Mucosa of stomach (tissue), 1 donor: Measurements from ENCODE around the gene CEP104.

Source experiments
- H3K27me3 ChIP-seq: one replicate; pipeline ENCODE4 v1.7.0; 2013; ENCODE audit warnings: mild to moderate bottlenecking, low read length; ENCODE audit not compliant: control insufficient read depth, insufficient read depth
- H3K36me3 ChIP-seq: one replicate; pipeline ENCODE4 v1.7.0; 2013; ENCODE audit warnings: low read length; ENCODE audit not compliant: control insufficient read depth, insufficient read depth
- H3K4me1 ChIP-seq: one replicate; pipeline ENCODE4 v1.7.0; 2013; ENCODE audit warnings: mild to moderate bottlenecking, low read length; ENCODE audit not compliant: control insufficient read depth, insufficient read depth
- H3K4me3 ChIP-seq: one replicate; pipeline ENCODE4 v1.7.0; 2013; ENCODE audit warnings: low read length
- H3K9ac ChIP-seq: one replicate; pipeline ENCODE4 v1.7.0; 2013; ENCODE audit warnings: mild to moderate bottlenecking, low read length, moderate library complexity
- H3K9me3 ChIP-seq: one replicate; pipeline ENCODE4 v1.7.0; 2013; ENCODE audit warnings: mild to moderate bottlenecking, low read length, moderate library complexity; ENCODE audit not compliant: control insufficient read depth
- donor health status: Pancreatic carcinoma.

Gene CEP104

DNA sequence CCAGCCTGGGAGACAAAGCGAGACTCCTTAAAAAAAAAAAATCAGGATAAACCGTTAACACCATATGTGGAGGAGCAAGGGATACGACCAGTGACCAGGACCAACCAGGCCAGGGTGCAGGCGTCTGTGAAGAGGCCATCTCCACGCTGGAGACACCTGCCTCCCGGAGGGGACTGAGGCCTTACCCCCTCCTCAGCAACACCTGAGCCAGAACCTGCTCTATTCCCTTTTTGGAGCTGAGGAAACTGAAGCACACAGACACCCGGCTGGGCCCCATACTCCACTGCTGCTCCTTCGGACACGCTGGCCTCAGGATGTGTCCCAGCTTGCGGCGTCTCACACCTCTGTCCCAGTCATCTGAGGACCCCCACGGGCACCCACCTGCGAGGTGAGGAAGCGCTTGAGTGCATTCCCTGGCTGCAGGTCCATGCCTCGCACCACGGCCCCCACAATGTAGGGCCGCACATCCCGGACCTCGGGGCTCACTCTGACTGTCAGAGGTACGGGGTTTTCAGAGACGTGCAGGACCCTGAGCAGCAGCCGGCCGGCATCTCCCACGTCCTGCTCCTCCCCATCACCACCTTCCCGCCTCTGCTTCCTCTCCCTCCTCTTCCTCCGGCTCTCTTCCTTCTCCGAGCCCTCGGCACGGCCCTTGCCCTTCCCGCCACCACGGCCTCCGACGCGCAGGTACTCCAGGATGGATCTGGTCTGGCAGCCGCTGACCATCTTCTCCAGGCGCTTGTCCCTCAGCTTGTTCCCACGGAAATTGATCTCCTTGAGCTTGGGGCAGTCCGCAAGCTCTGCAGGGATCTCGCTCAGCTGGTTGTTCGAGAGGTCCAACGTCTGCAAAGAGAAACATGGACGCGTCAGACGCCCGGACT lies 70.3 kb downstream of the CEP104 start:
- H3K9me3 ChIP-seq, result no peaks in the 10 kb centered on the region
- H3K4me3 ChIP-seq, result no peak overlapping the region
- no peaks in the 10 kb centered on the region for H3K27me3 ChIP-seq
- H3K4me1 ChIP-seq, result no peaks in the 10 kb centered on the region
- H3K9ac ChIP-seq, result no peak overlapping the region
- H3K36me3 ChIP-seq, result peaks cover 4% of the 10 kb centered on the region

DNA sequence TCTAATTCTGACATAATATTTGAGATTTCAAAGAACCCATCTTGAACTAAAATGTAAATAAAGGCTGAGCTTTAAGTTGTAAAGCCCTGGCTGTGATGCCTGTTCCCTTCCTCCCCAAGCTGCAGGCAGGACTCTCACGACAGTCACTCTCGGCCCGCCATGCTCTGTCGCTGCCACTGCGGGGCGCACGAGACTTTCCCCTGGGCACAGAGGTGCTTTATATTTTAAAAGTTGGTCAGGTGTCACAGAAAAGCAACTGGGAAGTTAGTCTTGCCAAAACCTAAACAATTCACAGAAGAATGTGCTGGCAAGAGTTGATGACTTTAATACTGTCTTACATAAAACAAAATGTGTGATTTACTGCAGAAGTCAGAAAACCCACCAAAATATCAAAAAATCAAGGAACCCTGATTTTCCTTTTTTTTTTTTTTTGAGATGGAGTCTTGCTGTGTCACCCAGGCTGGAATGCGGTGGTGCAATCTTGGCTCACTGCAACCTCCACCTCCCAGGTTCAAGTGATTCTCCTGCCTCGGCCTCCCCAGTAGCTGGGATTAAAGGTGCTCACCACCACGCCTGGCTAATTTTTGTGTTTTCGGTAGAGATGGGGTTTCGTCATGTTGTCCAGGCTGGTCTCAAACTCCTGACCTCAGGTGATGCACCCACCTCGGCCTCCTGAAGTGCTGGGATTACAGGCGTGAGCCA lies 71.4 kb downstream of the CEP104 start:
- H3K36me3 ChIP-seq, result peaks cover 9% of the 10 kb centered on the region
- H3K4me3 ChIP-seq, result no peak overlapping the region
- no peaks in the 10 kb centered on the region for H3K27me3 ChIP-seq
- no peaks in the 10 kb centered on the region for H3K9me3 ChIP-seq
- no peaks in the 10 kb centered on the region for H3K4me1 ChIP-seq
- H3K9ac ChIP-seq, result no peak overlapping the region

DNA sequence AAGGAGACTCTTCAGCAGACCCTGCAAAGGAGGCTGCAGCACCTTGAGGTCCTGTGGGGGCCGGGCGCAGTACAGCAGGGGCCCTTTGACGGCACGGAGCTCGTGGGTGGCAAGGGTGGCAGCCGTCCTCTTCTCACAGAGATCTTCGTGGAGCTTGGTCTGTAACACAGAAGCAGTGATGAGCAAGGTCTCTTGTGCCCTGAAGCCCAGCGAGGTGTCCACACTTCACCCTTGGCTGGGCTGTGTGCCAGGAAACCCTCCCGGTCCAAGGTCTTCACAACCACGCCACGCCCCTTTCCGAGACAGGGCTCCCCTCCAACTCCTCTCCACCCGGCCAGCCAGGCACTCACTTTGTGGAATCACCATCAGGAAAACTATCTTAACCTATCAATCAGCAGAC lies 72.0 kb downstream of the CEP104 start:
- H3K36me3 ChIP-seq, result peaks cover 9% of the 10 kb centered on the region
- no peaks in the 10 kb centered on the region for H3K4me1 ChIP-seq
- no peaks in the 10 kb centered on the region for H3K27me3 ChIP-seq
- no peak overlapping the region for H3K9ac ChIP-seq
- H3K4me3 ChIP-seq, result no peak overlapping the region
- H3K9me3 ChIP-seq, result no peaks in the 10 kb centered on the region

DNA sequence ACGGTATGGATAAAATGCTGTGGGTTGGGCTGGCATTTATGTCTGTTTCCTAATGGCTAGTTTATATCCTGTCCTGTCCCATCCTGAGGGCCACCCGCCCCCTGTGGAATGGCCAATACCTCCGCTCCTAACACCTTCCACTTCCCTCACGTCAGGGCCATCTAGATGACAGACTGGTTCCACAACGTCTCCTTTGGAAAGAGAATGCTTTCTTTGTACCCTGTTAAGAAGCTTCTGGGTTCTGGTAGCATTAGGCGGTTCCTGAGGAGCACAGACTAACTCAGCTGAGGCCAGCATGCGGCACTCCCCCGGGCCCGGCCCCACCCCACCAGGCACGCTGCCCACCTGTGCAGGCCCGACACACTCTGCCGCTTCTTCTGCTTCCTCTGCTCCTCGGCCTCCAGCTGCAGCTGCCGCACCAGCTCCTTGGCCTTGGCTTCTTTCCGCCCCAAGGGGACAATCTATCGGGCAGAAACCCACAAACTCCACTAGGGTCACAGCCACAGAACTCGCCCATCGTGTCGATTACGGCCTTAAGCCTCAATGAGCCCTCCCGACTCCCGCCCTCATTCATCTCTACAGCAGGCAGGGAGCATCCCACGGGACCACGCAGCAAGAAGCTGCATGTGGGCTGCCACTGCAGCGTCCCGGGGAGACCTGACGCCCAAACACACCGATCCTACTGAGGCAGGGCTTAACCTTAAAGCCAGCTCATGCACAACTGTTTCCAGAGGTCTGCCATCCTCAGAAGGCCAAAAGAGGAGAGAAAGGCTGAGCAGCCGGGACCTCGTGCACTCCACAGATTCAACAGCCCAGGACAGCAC lies 73.1 kb downstream of the CEP104 start:
- H3K27me3 ChIP-seq, result no peaks in the 10 kb centered on the region
- H3K4me1 ChIP-seq, result no peaks in the 10 kb centered on the region
- no peak overlapping the region for H3K9ac ChIP-seq
- peaks cover 9% of the 10 kb centered on the region for H3K36me3 ChIP-seq
- H3K9me3 ChIP-seq, result no peaks in the 10 kb centered on the region
- H3K4me3 ChIP-seq, result no peak overlapping the region

DNA sequence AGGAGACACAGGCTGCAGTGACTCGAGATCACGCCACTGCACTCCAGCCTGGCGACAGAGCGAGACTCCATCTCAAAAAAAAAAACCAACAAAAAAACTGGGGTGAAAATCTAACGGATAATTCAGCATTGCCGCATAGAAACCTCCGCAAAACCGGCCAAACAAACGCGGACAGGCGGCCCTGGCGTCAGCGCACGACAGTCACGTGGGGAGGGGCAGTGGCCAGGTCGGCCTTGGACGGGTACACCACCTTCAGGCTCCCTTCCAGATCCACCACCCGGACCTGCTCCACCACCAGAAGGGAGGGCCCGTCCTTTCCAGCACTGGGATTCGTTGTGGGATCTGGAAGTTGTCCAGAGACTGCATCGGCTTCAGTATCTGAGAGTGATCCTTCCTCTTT lies 76.1 kb downstream of the CEP104 start:
- no peaks in the 10 kb centered on the region for H3K9me3 ChIP-seq
- H3K27me3 ChIP-seq, result no peaks in the 10 kb centered on the region
- H3K9ac ChIP-seq, result no peak overlapping the region
- H3K4me1 ChIP-seq, result peaks cover 7% of the 10 kb centered on the region
- no peak overlapping the region for H3K4me3 ChIP-seq
- peaks cover 9% of the 10 kb centered on the region for H3K36me3 ChIP-seq

DNA sequence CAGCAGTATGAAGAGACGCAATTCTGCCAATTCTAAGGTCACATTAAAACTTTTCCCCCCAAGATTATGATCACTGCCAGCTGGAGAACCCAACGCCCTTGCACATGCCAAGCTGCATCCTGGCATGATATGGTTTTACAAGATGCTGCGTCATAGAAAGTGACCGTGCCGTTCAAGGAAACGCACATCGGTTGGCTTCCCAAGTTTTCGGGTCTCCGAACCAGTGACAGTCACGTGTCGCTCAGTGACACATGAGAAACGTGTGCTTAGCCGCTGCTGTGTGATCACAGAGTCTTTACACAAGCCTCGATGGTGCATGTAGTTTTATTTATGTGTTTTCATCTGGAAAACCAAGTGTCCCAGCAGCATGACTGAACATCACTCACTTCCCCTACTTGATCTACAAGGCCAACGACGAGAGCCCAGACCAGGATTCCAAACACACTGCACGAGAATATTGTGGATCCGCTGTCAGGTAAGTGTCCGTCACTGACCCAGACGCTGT lies 77.0 kb downstream of the CEP104 start:
- H3K9me3 ChIP-seq, result no peaks in the 10 kb centered on the region
- H3K4me3 ChIP-seq, result no peak overlapping the region
- no peak overlapping the region for H3K9ac ChIP-seq
- H3K27me3 ChIP-seq, result no peaks in the 10 kb centered on the region
- H3K4me1 ChIP-seq, result peaks cover 8% of the 10 kb centered on the region
- peaks cover 7% of the 10 kb centered on the region for H3K36me3 ChIP-seq

DNA sequence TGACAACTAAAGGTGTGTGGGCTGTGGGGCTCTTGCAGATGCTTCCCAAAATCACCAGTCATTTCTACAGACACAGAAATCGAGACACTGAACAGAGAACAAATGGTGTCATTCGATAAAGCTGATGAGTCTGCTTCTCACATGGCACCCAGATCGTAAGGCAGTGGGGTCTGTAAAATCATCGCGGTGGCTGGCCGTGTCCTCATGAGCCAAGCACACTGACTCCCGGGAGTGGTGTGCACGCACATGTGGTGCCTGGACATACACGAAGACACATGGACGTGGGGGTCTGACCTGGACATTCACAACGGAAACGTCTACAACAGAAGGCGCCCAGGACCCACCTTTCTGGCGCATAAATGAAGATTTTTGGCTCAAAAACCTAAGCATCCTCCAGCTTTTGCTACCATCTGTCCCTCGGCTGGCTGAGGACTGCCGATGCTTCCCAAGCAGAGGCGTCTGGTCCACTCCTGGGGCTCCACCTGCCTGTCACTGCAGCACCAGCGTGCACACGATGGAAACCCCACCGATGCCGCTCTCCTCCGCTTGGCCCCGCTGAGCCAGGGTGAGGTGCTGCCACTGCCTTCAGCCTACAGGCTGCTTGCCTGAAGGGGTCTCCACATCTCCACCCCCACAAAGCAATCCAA lies 77.6 kb downstream of the CEP104 start:
- no peak overlapping the region for H3K9ac ChIP-seq
- H3K9me3 ChIP-seq, result no peaks in the 10 kb centered on the region
- H3K36me3 ChIP-seq, result peaks cover 5% of the 10 kb centered on the region
- H3K4me1 ChIP-seq, result peaks cover 8% of the 10 kb centered on the region
- H3K27me3 ChIP-seq, result no peaks in the 10 kb centered on the region
- no peak overlapping the region for H3K4me3 ChIP-seq

DNA sequence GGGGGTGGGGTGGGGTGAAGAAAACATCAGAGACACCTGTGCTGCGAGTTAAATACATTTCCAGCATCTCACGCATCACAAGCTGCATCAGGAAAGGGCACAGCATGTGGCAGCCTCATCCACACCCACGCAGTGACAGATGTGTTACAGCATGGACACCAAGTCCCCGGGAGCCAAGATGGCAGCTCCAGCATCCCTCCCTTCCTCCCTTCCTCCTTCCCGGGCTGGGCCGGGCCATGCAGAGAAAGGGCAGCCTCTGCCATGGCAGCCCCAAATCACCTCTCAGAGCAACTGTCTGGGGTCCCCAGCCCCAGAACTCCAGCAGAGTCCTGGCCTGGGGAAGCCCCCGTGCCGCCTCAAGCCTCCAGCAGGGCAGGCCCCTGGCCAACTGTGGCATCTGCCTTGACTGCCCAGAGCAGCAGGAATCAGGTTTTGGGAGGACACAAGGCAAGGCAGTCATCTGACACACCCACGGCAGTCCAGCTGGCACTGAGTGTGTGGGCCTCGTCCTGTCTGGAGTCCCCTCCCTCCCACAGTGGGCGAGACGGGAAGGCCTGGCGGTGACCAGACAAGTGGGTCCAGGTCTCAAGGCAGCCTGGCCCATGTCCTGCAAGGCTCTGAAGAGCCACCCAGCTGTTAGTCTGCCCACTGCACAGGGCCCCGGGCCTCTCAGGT lies 78.3 kb downstream of the CEP104 start:
- H3K9ac ChIP-seq, result no peak overlapping the region
- no peaks in the 10 kb centered on the region for H3K9me3 ChIP-seq
- H3K36me3 ChIP-seq, result peaks cover 5% of the 10 kb centered on the region
- peaks cover 3% of the 10 kb centered on the region for H3K27me3 ChIP-seq
- H3K4me3 ChIP-seq, result no peak overlapping the region
- peaks cover 8% of the 10 kb centered on the region for H3K4me1 ChIP-seq

DNA sequence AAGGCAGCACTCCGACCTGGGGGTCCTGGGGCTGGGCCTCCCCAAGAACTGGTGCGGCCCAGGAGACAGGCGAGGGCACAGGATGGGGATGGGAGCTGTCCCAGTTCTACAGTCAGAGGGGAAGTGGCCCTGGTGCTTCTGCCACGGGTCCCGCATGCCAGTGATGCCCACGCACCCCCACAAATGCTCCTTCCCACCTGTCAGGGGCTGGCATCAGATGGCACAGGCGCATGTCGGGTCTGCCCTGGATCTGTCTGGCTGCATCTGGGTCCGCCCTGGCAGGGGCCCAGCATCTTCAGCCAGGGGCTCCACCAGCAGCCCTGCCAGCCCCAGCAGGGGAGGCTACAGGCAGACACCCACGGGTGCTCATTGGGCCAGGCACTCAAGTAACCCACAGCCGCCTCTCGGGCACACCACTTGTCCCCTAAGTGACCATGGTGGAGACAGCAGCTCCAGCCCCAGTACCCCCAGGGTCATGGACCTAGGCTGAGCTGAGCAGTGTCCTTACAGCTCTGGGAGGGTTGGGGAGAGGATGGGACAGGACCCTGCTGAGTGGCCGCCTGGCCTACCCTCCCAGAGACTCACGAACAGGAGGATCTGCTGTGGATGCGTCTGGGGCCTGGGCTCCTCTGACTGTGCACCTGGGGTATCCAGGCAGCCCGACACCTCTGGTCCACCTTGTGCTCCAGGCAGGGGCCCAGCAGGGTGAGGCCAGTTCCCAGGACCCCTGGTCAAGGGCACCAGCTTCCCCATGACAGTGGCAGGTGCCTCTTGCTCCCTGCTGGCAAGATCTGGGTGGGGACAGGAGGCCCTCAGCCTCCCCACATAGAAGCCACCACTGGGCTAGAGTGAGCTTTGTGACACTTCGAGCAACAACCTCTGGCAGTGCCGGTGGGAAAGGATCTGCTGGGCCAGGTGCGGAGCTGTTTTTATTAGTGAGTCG lies 79.1 kb downstream of the CEP104 start:
- no peak overlapping the region for H3K9ac ChIP-seq
- peaks cover 5% of the 10 kb centered on the region for H3K36me3 ChIP-seq
- H3K4me1 ChIP-seq, result peaks cover 13% of the 10 kb centered on the region
- H3K27me3 ChIP-seq, result peaks cover 3% of the 10 kb centered on the region
- no peak overlapping the region for H3K4me3 ChIP-seq
- H3K9me3 ChIP-seq, result no peaks in the 10 kb centered on the region

DNA sequence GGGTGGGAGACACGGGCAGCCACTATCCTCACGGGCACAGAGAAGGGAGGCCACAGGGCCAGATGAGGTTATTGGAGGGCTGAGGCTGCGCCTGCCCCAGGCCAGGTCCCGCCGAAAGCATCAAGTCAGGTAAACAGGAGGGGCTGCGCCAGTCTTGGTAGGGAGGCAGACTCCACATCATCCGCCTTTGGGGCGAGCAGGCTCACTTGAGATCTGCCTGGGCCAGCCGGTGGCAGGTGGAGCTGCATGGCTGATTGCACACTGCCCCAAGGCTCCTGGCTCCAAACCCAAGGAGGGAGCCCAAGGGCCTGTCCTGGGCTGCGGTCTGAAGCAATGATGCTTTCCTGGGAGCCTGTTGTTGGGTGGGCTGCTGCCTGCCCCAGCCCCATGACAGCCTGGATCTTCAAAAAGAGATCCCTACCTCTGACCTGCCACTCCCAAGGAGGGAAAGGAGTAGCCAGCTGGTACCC lies 79.9 kb downstream of the CEP104 start:
- Histone ChIP-seq H3K9me3 (no peaks in the 10 kb centered on the region), H3K36me3 (peaks cover 5% of the 10 kb centered on the region), H3K9ac (no peak overlapping the region), H3K4me1 (peaks cover 15% of the 10 kb centered on the region), H3K27me3 (peaks cover 3% of the 10 kb centered on the region), H3K4me3 (no peak overlapping the region)
